ENCODE results near the gene SYDE2. TPM values are rescaled to one million over a fixed set of nuclear protein-coding genes. Genes with fewer than 3 reads are reported as not detected.

SYDE2 gene
- total and polyA plus RNA-seq, 2 experiments from 2014 or later: 5.8 to 20.1 TPM

DNA sequence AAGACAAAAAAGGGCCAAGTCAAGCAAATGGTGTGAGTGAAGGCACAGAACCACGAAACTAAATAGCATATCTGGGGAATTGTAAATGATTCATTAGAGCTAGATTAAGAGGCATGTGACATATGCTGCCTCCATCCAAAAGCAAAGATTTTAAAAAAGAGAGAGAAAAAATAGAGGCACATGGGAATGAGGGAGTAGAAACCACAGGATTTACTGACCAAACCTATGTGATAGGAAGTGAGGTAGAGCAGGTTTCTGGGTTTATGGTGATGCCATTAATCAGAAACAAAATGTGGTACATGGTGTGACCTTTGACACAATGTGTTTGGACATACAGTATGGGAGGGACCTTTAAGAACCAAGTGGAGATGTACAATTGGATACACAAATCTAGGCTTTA is 45.1 kb upstream of the SYDE2 start:
- Mint-ChIP-seq H3K9me3 (peaks cover 26% of the 10 kb centered on the region), H3K36me3 (ENCODE audit: low read depth) (peaks cover 23% of the 10 kb centered on the region), H3K4me3 (no peak overlapping the region), H3K27me3 (ENCODE audit: insufficient read depth, low read depth, poor library complexity) (no peaks in the 10 kb centered on the region), H3K27ac (no peak overlapping the region), H3K4me1 (peaks cover 16% of the 10 kb centered on the region)
- H3K9me2 ChIP-seq (ENCODE audit: insufficient read depth): no peaks in the 10 kb centered on the region
- ATAC-seq: no peak
- no peak overlapping the region for H2AFZ ChIP-seq
- H3K4me3 ChIP-seq: no peak overlapping the region
- no peak overlapping the region for H3K4me2 ChIP-seq
- no peaks in the 10 kb centered on the region for H3F3A ChIP-seq (replicated peaks; ENCODE audit: low read depth)
- TF ChIP-seq ZNF331 (CRISPR knock-in tag; IDR thresholded peaks at IDR 0.05; ENCODE audit: low read depth) (no peak), JUNB (IDR thresholded peaks at IDR 0.05; ENCODE audit: unreplicated experiment) (no peak)
- TF ChIP-seq, protein P1, sequence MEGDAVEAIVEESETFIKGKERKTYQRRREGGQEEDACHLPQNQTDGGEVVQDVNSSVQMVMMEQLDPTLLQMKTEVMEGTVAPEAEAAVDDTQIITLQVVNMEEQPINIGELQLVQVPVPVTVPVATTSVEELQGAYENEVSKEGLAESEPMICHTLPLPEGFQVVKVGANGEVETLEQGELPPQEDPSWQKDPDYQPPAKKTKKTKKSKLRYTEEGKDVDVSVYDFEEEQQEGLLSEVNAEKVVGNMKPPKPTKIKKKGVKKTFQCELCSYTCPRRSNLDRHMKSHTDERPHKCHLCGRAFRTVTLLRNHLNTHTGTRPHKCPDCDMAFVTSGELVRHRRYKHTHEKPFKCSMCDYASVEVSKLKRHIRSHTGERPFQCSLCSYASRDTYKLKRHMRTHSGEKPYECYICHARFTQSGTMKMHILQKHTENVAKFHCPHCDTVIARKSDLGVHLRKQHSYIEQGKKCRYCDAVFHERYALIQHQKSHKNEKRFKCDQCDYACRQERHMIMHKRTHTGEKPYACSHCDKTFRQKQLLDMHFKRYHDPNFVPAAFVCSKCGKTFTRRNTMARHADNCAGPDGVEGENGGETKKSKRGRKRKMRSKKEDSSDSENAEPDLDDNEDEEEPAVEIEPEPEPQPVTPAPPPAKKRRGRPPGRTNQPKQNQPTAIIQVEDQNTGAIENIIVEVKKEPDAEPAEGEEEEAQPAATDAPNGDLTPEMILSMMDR (conservative IDR thresholded peaks at IDR 0.05; ENCODE audit: low read depth in 2 of 2): no peak
- TF ChIP-seq, protein P2, sequence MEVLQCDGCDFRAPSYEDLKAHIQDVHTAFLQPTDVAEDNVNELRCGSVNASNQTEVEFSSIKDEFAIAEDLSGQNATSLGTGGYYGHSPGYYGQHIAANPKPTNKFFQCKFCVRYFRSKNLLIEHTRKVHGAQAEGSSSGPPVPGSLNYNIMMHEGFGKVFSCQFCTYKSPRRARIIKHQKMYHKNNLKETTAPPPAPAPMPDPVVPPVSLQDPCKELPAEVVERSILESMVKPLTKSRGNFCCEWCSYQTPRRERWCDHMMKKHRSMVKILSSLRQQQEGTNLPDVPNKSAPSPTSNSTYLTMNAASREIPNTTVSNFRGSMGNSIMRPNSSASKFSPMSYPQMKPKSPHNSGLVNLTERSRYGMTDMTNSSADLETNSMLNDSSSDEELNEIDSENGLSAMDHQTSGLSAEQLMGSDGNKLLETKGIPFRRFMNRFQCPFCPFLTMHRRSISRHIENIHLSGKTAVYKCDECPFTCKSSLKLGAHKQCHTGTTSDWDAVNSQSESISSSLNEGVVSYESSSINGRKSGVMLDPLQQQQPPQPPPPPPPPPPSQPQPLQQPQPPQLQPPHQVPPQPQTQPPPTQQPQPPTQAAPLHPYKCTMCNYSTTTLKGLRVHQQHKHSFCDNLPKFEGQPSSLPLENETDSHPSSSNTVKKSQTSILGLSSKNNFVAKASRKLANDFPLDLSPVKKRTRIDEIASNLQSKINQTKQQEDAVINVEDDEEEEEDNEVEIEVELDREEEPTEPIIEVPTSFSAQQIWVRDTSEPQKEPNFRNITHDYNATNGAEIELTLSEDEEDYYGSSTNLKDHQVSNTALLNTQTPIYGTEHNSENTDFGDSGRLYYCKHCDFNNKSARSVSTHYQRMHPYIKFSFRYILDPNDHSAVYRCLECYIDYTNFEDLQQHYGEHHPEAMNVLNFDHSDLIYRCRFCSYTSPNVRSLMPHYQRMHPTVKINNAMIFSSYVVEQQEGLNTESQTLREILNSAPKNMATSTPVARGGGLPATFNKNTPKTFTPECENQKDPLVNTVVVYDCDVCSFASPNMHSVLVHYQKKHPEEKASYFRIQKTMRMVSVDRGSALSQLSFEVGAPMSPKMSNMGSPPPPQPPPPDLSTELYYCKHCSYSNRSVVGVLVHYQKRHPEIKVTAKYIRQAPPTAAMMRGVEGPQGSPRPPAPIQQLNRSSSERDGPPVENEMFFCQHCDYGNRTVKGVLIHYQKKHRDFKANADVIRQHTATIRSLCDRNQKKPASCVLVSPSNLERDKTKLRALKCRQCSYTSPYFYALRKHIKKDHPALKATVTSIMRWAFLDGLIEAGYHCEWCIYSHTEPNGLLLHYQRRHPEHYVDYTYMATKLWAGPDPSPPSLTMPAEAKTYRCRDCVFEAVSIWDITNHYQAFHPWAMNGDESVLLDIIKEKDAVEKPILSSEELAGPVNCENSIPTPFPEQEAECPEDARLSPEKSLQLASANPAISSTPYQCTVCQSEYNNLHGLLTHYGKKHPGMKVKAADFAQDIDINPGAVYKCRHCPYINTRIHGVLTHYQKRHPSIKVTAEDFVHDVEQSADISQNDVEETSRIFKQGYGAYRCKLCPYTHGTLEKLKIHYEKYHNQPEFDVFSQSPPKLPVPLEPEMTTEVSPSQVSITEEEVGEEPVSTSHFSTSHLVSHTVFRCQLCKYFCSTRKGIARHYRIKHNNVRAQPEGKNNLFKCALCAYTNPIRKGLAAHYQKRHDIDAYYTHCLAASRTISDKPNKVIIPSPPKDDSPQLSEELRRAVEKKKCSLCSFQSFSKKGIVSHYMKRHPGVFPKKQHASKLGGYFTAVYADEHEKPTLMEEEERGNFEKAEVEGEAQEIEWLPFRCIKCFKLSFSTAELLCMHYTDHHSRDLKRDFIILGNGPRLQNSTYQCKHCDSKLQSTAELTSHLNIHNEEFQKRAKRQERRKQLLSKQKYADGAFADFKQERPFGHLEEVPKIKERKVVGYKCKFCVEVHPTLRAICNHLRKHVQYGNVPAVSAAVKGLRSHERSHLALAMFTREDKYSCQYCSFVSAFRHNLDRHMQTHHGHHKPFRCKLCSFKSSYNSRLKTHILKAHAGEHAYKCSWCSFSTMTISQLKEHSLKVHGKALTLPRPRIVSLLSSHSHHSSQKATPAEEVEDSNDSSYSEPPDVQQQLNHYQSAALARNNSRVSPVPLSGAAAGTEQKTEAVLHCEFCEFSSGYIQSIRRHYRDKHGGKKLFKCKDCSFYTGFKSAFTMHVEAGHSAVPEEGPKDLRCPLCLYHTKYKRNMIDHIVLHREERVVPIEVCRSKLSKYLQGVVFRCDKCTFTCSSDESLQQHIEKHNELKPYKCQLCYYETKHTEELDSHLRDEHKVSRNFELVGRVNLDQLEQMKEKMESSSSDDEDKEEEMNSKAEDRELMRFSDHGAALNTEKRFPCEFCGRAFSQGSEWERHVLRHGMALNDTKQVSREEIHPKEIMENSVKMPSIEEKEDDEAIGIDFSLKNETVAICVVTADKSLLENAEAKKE (CRISPR knock-in tag; IDR thresholded peaks at IDR 0.05): no peak
- TF ChIP-seq, protein P3, sequence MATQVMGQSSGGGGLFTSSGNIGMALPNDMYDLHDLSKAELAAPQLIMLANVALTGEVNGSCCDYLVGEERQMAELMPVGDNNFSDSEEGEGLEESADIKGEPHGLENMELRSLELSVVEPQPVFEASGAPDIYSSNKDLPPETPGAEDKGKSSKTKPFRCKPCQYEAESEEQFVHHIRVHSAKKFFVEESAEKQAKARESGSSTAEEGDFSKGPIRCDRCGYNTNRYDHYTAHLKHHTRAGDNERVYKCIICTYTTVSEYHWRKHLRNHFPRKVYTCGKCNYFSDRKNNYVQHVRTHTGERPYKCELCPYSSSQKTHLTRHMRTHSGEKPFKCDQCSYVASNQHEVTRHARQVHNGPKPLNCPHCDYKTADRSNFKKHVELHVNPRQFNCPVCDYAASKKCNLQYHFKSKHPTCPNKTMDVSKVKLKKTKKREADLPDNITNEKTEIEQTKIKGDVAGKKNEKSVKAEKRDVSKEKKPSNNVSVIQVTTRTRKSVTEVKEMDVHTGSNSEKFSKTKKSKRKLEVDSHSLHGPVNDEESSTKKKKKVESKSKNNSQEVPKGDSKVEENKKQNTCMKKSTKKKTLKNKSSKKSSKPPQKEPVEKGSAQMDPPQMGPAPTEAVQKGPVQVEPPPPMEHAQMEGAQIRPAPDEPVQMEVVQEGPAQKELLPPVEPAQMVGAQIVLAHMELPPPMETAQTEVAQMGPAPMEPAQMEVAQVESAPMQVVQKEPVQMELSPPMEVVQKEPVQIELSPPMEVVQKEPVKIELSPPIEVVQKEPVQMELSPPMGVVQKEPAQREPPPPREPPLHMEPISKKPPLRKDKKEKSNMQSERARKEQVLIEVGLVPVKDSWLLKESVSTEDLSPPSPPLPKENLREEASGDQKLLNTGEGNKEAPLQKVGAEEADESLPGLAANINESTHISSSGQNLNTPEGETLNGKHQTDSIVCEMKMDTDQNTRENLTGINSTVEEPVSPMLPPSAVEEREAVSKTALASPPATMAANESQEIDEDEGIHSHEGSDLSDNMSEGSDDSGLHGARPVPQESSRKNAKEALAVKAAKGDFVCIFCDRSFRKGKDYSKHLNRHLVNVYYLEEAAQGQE (IDR thresholded peaks at IDR 0.05; ENCODE audit: unreplicated experiment): no peak
- H3K4me1 ChIP-seq (ENCODE audit: insufficient read depth): peaks cover 6% of the 10 kb centered on the region; the same call in 1 of the 2 replicates
- no peaks in the 10 kb centered on the region for H4K20me1 ChIP-seq (replicated peaks; ENCODE audit: insufficient read depth)
- no peaks in the 10 kb centered on the region for H3K27me3 ChIP-seq (ENCODE audit: insufficient read depth)
- peaks cover 1% of the 10 kb centered on the region; the same call in 1 of the 2 replicates for H3K36me3 ChIP-seq (ENCODE audit: insufficient read depth)
- H3K79me2 ChIP-seq (replicated peaks; ENCODE audit: insufficient read depth): no peaks in the 10 kb centered on the region
- no peak for DNase-seq (ENCODE audit: low spot score)
- no peak overlapping the region for H3K27ac ChIP-seq (ENCODE audit: low read depth)

All from GM23338 (cell line).